ENCODE data around the gene INTS11. TPM values are rescaled to one million over a fixed set of nuclear protein-coding genes. Genes with fewer than 3 reads are reported as not detected.

The INTS11 gene
- total RNA-seq, 1 experiment from 2014 or later = 189 TPM

GRCh38 chr1:1361233-1361981 lies 36.9 kb upstream of the INTS11 start:
- H3K36me3 ChIP-seq (replicated peaks; ENCODE audit: control insufficient read depth, insufficient read depth, low read length) = no peaks in the 10 kb centered on the region
- peak; percentile 64 for DNase-seq
- H3K4me3 ChIP-seq (ENCODE audit: insufficient read depth, low read depth, low read length) = no peak overlapping the region
- no peaks in the 10 kb centered on the region for H3K27me3 ChIP-seq (ENCODE audit: control insufficient read depth, insufficient read depth, low read length)

GRCh38 chr1:1360506-1361169 lies 36.2 kb upstream of the INTS11 start:
- peak; percentile 78 for DNase-seq
- Histone ChIP-seq H3K27me3 (ENCODE audit: control insufficient read depth, insufficient read depth, low read length) (no peaks in the 10 kb centered on the region), H3K4me3 (ENCODE audit: insufficient read depth, low read depth, low read length) (no peak overlapping the region), H3K36me3 (replicated peaks; ENCODE audit: control insufficient read depth, insufficient read depth, low read length) (no peaks in the 10 kb centered on the region)

- Histone ChIP-seq H3K27me3 (ENCODE audit: control insufficient read depth, insufficient read depth, low read length) (peaks cover 7% of the 10 kb centered on the region), H3K36me3 (replicated peaks; ENCODE audit: control insufficient read depth, insufficient read depth, low read length) (no peaks in the 10 kb centered on the region), H3K4me3 (ENCODE audit: insufficient read depth, low read depth, low read length) (no peak overlapping the region)
- peak; percentile 73 for DNase-seq
These were observed 35.4 kb upstream of the INTS11 start for GRCh38 chr1:1359664-1360468.

GRCh38 chr1:1359308-1359663 lies 34.8 kb upstream of the INTS11 start:
- Histone ChIP-seq H3K4me3 (ENCODE audit: insufficient read depth, low read depth, low read length) (no peak overlapping the region), H3K36me3 (replicated peaks; ENCODE audit: control insufficient read depth, insufficient read depth, low read length) (no peaks in the 10 kb centered on the region), H3K27me3 (ENCODE audit: control insufficient read depth, insufficient read depth, low read length) (peaks cover 12% of the 10 kb centered on the region)
- no peak for DNase-seq

- H3K4me3 ChIP-seq (ENCODE audit: insufficient read depth, low read depth, low read length) = peak within 1 kb of the TSS; percentile 56
- peak; percentile 94 for DNase-seq
- no peaks in the 10 kb centered on the region for H3K36me3 ChIP-seq (replicated peaks; ENCODE audit: control insufficient read depth, insufficient read depth, low read length)
- peaks cover 18% of the 10 kb centered on the region for H3K27me3 ChIP-seq (ENCODE audit: control insufficient read depth, insufficient read depth, low read length)
These were observed 34.2 kb upstream of the INTS11 start, which contains the start of gene MXRA8 for GRCh38 chr1:1358433-1359271. MXRA8 (minus strand) TSS chr1:1358555; CDS start chr1:1358504, 51 bp downstream.

- Histone ChIP-seq H3K4me3 (ENCODE audit: insufficient read depth, low read depth, low read length) (peak overlapping the region; percentile 56), H3K36me3 (replicated peaks; ENCODE audit: control insufficient read depth, insufficient read depth, low read length) (no peaks in the 10 kb centered on the region), H3K27me3 (ENCODE audit: control insufficient read depth, insufficient read depth, low read length) (peaks cover 18% of the 10 kb centered on the region)
- no peak for DNase-seq
These were observed 33.5 kb upstream of the INTS11 start for GRCh38 chr1:1357871-1358432.

GRCh38 chr1:1356796-1357401 lies 32.4 kb upstream of the INTS11 start:
- Histone ChIP-seq H3K4me3 (ENCODE audit: insufficient read depth, low read depth, low read length) (no peak overlapping the region; the same call in 1 of the 2 replicates), H3K27me3 (ENCODE audit: control insufficient read depth, insufficient read depth, low read length) (peaks cover 18% of the 10 kb centered on the region), H3K36me3 (replicated peaks; ENCODE audit: control insufficient read depth, insufficient read depth, low read length) (no peaks in the 10 kb centered on the region)
- no peak for DNase-seq

GRCh38 chr1:1356166-1356795 lies 31.8 kb upstream of the INTS11 start:
- no peak for DNase-seq
- Histone ChIP-seq H3K36me3 (replicated peaks; ENCODE audit: control insufficient read depth, insufficient read depth, low read length) (no peaks in the 10 kb centered on the region), H3K4me3 (ENCODE audit: insufficient read depth, low read depth, low read length) (no peak overlapping the region), H3K27me3 (ENCODE audit: control insufficient read depth, insufficient read depth, low read length) (peaks cover 18% of the 10 kb centered on the region)

- peaks cover 18% of the 10 kb centered on the region for H3K27me3 ChIP-seq (ENCODE audit: control insufficient read depth, insufficient read depth, low read length)
- no peaks in the 10 kb centered on the region for H3K36me3 ChIP-seq (replicated peaks; ENCODE audit: control insufficient read depth, insufficient read depth, low read length)
- H3K4me3 ChIP-seq (ENCODE audit: insufficient read depth, low read depth, low read length) = peak overlapping the region; percentile 30
- DNase-seq = no peak
These were observed 31.0 kb upstream of the INTS11 start for GRCh38 chr1:1355416-1355815.

GRCh38 chr1:1354271-1355247 lies 30.1 kb upstream of the INTS11 start:
- H3K36me3 ChIP-seq (replicated peaks; ENCODE audit: control insufficient read depth, insufficient read depth, low read length) = no peaks in the 10 kb centered on the region
- peak overlapping the region; percentile 31 for H3K4me3 ChIP-seq (ENCODE audit: insufficient read depth, low read depth, low read length)
- peaks cover 18% of the 10 kb centered on the region for H3K27me3 ChIP-seq (ENCODE audit: control insufficient read depth, insufficient read depth, low read length)
- no peak for DNase-seq

GRCh38 chr1:1353389-1354151 lies 29.1 kb upstream of the INTS11 start:
- no peaks in the 10 kb centered on the region for H3K36me3 ChIP-seq (replicated peaks; ENCODE audit: control insufficient read depth, insufficient read depth, low read length)
- H3K27me3 ChIP-seq (ENCODE audit: control insufficient read depth, insufficient read depth, low read length) = peaks cover 18% of the 10 kb centered on the region
- DNase-seq = peak; percentile 93
- peak overlapping the region; percentile 31 for H3K4me3 ChIP-seq (ENCODE audit: insufficient read depth, low read depth, low read length)
